ENCODE data around the gene SIN3B. TPM values are rescaled to one million over a fixed set of nuclear protein-coding genes. Genes with fewer than 3 reads are reported as not detected.
A peak's percentile ranks its signal among the peaks of the same experiment; 100 is the strongest.

Gene SIN3B
- total and polyA plus RNA-seq, 9 of the 15 experiments (the other 6 are each of a cell fraction or from before 2014, with no cell fraction given) = 0.51 to 34.2 (median 14.3) TPM

DNA sequence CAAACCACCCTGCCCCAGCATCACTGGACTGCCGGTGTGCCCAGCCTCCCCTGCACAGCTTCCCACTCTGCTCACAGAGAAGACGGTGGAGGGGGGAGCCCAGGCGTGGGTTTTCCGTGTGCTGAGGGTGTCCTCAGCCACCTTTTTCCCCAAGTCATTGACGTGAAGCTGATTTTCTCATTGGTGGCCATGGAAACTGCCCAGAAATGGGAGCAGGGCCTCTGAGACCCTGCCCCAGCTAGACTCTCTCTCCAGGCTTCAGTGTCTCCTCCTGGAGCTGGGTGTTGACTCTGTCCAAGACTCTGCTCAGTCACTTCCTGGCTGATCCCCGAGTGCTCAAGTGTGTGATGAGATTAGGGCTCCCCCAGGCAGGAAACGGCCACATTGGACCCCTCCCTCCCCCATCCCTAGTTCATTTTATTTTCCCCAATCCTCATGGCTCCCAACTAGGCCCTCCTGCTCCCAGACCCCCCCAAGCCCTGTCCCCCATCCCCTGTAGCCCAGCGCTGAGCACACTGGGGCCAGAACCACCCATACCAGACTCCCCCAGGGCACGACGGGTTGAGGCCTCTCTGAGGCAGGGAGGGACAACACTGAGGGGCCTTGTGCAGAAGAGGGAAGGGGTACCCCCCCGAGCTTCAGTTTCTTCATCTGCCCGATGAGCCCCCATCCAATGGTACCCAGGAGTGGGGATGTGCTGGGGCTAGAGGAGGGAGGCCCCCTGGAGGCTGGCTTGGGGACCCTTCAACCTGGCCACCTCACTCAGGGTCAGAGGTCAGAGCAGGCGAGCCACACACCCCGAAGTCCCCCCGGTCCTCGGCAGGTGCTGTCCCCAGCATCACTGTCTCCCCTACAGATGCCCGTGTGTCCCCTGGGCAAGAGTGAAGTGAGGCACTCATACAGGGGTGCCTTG lies 58.4 kb downstream of the SIN3B start (continued):
- TF ChIP-seq DDX20 (tag; IDR thresholded peaks at IDR 0.05; ENCODE audit: low read depth) (no peak), OTX1 (CRISPR knock-in tag; IDR thresholded peaks at IDR 0.05) (peak; percentile 82; the same call in 1 of the 2 replicates), ZNF644 (tag; IDR thresholded peaks at IDR 0.05; ENCODE audit: low read depth) (no peak), PTBP1 (IDR thresholded peaks at IDR 0.05; ENCODE audit: low read depth, low read length) (no peak), ZNF76 (CRISPR knock-in tag; IDR thresholded peaks at IDR 0.05; ENCODE audit: borderline replicate concordance) (no peak), KLF6 (CRISPR knock-in tag; IDR thresholded peaks at IDR 0.05; ENCODE audit: borderline replicate concordance) (no peak), PPARD (CRISPR knock-in tag; IDR thresholded peaks at IDR 0.05) (no peak), HCFC1 (IDR thresholded peaks at IDR 0.05; ENCODE audit: low read depth, low read length) (no peak), CEBPB (tag; IDR thresholded peaks at IDR 0.05) (no peak), ZBTB1 (CRISPR knock-in tag; IDR thresholded peaks at IDR 0.05; ENCODE audit: borderline replicate concordance, low read depth) (no peak), STAG1 (CRISPR knock-in tag; IDR thresholded peaks at IDR 0.05; ENCODE audit: borderline replicate concordance) (no peak), STAT5B (CRISPR knock-in tag; IDR thresholded peaks at IDR 0.05) (no peak), BRD4 (IDR thresholded peaks at IDR 0.05) (no peak), ZNF121 (CRISPR knock-in tag; conservative IDR thresholded peaks at IDR 0.05) (no peak), MYC (IDR thresholded peaks at IDR 0.05; ENCODE audit: low read depth, low read length) (no peak), MYC (CRISPR knock-in tag; IDR thresholded peaks at IDR 0.05; ENCODE audit: borderline replicate concordance, low read depth) (0 out of 2 replicates have a peak, but pooled peaks have one; percentile 21), RBM34 (IDR thresholded peaks at IDR 0.05; ENCODE audit: borderline replicate concordance, insufficient read depth, low read length) (no peak), POU5F1 (IDR thresholded peaks at IDR 0.05; ENCODE audit: borderline replicate concordance, low read depth, low read length, partially characterized antibody) (no peak)
- TF ChIP-seq, protein P1, sequence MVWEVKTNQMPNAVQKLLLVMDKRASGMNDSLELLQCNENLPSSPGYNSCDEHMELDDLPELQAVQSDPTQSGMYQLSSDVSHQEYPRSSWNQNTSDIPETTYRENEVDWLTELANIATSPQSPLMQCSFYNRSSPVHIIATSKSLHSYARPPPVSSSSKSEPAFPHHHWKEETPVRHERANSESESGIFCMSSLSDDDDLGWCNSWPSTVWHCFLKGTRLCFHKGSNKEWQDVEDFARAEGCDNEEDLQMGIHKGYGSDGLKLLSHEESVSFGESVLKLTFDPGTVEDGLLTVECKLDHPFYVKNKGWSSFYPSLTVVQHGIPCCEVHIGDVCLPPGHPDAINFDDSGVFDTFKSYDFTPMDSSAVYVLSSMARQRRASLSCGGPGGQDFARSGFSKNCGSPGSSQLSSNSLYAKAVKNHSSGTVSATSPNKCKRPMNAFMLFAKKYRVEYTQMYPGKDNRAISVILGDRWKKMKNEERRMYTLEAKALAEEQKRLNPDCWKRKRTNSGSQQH (CRISPR knock-in tag; IDR thresholded peaks at IDR 0.05) = no peak
- TF ChIP-seq, protein P2, sequence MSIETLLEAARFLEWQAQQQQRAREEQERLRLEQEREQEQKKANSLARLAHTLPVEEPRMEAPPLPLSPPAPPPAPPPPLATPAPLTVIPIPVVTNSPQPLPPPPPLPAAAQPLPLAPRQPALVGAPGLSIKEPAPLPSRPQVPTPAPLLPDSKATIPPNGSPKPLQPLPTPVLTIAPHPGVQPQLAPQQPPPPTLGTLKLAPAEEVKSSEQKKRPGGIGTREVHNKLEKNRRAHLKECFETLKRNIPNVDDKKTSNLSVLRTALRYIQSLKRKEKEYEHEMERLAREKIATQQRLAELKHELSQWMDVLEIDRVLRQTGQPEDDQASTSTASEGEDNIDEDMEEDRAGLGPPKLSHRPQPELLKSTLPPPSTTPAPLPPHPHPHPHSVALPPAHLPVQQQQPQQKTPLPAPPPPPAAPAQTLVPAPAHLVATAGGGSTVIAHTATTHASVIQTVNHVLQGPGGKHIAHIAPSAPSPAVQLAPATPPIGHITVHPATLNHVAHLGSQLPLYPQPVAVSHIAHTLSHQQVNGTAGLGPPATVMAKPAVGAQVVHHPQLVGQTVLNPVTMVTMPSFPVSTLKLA (conservative IDR thresholded peaks at IDR 0.05) = peak in 1 of 2 experiments; percentile 54; a peak in 1 of 4 replicates
- TF ChIP-seq, protein P3, sequence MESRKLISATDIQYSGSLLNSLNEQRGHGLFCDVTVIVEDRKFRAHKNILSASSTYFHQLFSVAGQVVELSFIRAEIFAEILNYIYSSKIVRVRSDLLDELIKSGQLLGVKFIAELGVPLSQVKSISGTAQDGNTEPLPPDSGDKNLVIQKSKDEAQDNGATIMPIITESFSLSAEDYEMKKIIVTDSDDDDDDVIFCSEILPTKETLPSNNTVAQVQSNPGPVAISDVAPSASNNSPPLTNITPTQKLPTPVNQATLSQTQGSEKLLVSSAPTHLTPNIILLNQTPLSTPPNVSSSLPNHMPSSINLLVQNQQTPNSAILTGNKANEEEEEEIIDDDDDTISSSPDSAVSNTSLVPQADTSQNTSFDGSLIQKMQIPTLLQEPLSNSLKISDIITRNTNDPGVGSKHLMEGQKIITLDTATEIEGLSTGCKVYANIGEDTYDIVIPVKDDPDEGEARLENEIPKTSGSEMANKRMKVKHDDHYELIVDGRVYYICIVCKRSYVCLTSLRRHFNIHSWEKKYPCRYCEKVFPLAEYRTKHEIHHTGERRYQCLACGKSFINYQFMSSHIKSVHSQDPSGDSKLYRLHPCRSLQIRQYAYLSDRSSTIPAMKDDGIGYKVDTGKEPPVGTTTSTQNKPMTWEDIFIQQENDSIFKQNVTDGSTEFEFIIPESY (CRISPR knock-in tag; IDR thresholded peaks at IDR 0.05) = no peak
